ENCODE results near the gene TNFRSF1A.
"Not testable (repeated sequence)": the region's sequence is repeated elsewhere in the genome, so short reads cannot be mapped to it uniquely, and the experiment has no call there.

TNFRSF1A gene

DNA sequence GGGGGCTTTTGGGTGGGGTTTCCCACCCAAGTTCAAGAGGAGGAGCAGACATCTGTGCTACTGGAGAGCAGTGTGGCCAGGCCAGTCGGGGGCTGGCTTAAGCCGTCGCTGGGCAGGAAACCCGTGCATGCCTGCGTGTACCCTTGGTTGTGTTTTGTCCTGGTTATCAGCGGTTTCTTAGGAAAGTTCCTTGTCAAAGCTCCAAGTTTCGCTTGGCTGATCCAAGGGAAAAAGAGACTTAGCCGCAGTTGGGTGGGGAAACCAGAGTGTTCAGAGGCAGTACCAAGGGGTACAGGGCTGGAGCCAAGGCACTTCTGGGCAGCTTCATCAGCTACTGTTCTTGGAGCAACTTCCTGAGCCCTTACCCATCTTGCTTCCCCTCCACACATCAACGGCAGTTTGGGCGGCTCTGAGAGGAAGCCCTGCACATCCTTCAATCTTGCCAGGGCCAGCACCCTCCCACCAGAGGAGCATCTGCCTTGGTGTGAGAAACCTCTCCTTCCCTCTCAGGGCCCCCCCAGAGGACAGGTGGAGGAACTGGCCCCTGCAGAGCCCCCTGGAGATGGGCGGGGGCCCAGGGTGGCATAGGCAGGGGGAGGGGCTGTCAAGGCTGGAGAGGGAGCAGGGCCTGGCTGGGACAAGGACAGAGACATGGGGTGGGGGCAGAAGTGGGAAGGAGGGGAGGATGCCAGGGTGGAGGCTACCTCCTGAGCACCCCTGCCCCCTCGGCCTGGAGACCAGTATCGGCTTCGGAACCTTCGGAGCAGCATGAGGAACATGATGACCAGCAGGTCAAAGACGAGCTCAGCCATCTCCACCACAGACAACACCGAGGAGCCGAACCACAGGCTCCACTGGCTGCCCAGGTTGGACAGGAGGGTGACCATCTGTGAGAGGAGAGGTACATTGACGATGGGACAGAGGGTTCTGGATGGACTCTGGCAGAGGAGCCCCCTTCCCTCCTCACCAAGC, 5.8 kb upstream of the TNFRSF1A start:
- FAIRE-seq (no peak), DNase-seq (ENCODE audit: insufficient read length, low spot score) (no peak)
- TF ChIP-seq TAF1 (IDR thresholded peaks at IDR 0.05; ENCODE audit: low read depth, low read length) (no peak), PAX5 (IDR thresholded peaks at IDR 0.05; ENCODE audit: insufficient read depth, low read length, severe bottlenecking) (no peak), SPI1 (IDR thresholded peaks at IDR 0.05; ENCODE audit: low read depth, low read length) (no peak), POLR2A (IDR thresholded peaks at IDR 0.05; ENCODE audit: low read depth, low read length) (no peak), POU2F2 (IDR thresholded peaks at IDR 0.05; ENCODE audit: low read depth, low read length) (no peak)

DNA sequence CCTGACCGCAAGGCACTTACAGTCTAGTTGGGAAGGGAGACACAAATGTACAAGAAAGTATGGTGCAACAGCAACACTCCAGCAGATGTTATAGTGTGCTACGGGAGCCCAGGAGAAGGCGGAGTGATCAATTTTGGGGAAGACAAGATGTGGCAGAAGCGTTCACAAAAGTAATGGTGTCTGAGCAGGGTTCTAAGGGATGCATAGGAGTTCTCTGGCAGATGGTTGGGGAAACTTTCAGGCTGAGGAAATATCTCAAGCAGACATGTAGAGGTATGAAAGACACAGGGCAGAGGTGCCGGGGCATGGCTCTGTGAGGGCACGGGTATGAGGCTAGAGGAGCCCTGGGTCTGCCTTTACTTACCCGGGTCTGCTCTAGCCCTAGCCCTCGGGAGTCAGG, 5.1 kb upstream of the TNFRSF1A start:
- TF ChIP-seq TAF1 (IDR thresholded peaks at IDR 0.05; ENCODE audit: low read depth, low read length) (no peak), POLR2AphosphoS5 (IDR thresholded peaks at IDR 0.05; ENCODE audit: low read depth, low read length) (no peak)
- DNase-seq (ENCODE audit: insufficient read length, low spot score), result no peak
- no peak for FAIRE-seq

DNA sequence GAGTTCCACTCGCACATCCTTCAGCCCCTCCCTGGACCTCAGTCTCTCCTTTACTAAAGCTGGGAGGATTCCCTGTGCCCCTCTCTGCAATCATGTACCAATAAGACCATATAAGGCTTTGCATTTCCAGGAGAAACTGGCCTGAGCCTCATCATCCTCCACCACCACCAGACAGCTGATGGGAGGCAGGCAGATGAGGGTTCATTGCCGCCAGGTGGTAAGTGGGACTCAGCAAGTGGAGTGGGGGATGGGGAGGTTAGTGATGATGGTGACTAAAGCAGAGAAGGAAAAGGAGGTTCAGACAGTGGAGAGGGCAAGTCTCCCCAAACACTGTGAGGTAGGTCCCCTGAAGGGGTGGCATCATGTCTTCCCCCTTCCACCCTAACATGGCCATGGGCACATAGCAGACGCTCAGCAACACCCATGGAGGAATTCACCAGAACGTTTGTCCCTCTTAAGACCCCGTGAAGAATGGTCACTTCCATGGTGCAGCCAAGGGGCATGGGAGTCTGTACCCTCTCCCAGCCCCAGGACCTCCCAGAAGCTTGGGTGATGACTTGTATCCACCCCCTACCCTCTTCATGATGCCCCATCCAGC, 4.5 kb upstream of the TNFRSF1A start:
- TF ChIP-seq PAX5 (IDR thresholded peaks at IDR 0.05; ENCODE audit: insufficient read depth, low read length, severe bottlenecking) (no peak), SPI1 (IDR thresholded peaks at IDR 0.05; ENCODE audit: low read depth, low read length) (no peak), TAF1 (IDR thresholded peaks at IDR 0.05; ENCODE audit: low read depth, low read length) (no peak), POLR2A (IDR thresholded peaks at IDR 0.05; ENCODE audit: low read depth, low read length) (no peak)
- no peak for FAIRE-seq

DNA sequence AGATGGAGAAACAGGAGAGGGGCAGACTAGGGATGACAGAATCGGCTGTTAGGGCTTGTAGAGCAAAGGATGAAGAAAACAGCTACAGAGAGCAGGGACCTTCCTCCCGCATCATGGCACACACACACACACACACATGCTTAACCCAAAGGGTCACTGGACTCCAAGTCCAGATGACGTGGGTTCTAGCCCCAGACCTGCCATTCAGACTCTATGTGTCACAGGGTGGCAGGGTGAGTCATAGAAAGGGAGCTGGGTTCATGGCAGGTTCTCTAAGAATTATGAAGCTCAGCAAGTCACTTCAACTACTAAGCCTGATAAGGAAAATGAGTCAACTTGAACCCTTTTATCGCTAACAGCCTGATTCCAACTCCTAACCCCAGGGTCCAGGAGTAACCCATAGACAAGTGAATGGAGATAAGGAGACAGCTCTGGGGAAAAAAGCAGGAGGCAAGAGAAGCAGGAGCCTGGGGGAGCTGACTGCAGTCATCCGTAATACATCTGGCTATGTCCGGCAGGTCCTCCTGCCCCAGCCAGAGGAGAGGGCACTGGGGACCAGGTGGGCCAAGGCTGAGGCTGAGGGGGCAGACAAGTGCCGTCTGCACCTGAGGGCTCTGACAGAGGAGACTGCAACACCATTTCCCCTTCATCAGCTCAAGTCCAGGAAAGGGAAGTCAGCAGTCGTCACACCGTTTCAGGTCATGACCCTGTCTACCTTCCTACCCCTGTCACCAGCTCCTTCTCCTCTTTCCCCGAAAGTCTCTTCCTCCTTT, 3.6 kb upstream of the TNFRSF1A start:
- DNase-seq (ENCODE audit: insufficient read length, low spot score) (no peak), FAIRE-seq (no peak)
- no peak for TF ChIP-seq PAX5 (IDR thresholded peaks at IDR 0.05; ENCODE audit: insufficient read depth, low read length, severe bottlenecking)
- no peak for TF ChIP-seq TAF1 (IDR thresholded peaks at IDR 0.05; ENCODE audit: low read depth, low read length)
- peak; percentile 45 for TF ChIP-seq SPI1 (IDR thresholded peaks at IDR 0.05; ENCODE audit: low read depth, low read length)
- TF ChIP-seq POLR2AphosphoS5 (IDR thresholded peaks at IDR 0.05; ENCODE audit: low read depth, low read length), result no peak

More for the DNA sequence above, 4.5 kb upstream of the TNFRSF1A start:
- no peak for DNase-seq (ENCODE audit: insufficient read length, low spot score)

DNA sequence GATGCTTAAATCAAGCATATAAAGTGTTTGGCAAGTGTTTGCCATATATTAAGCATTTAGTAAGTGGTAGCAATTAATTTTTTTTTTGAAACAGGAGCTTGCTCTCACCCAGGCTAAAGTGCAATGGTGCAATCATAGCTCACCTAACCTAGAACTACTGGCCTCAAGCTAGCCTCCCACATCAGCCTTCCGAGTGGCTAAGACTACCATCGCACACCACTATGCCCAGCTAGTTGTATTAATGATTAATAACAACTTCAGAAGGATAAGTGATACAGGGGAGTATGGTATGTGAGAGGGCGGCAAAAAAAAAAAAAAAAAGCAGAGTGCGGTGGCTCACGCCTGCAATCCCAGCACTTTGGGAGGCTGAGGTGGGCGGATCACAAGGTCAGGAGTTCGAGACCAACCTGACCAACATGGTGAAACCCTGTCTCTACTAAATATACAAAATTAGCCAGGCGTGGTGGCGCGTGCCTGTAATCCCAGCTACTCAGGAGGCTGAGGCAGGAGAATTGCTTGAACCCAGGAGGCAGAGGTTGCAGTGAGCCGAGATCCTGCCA, 2.3 kb upstream of the TNFRSF1A start:
- FAIRE-seq; DNase-seq (ENCODE audit: insufficient read length, low spot score): not testable (repeated sequence)

DNA sequence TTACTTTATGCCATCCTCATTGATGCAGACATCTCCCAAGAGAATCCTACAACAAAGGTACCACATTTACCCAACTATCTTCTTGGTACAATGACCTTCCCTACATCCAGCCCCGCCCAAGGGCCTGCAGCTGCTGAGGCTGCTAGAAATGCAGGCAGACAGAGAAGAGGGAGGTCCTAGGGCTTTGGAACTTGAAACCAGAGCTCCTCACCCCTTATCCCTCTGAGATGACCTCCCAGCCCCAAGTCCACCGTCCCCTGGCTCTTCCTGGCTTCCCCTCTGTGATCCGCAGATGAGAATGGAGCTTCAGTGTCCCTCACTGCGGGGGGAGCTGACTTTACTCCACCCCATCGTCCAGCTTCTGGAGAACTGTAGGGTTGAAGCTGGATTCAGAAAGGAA, 1.6 kb upstream of the TNFRSF1A start:
- no peak for TF ChIP-seq POLR2A (IDR thresholded peaks at IDR 0.05; ENCODE audit: low read depth, low read length)
- no peak for TF ChIP-seq POU2F2 (IDR thresholded peaks at IDR 0.05; ENCODE audit: low read depth, low read length)
- TF ChIP-seq SPI1 (IDR thresholded peaks at IDR 0.05; ENCODE audit: low read depth, low read length), result no peak
- no peak for TF ChIP-seq POLR2AphosphoS5 (IDR thresholded peaks at IDR 0.05; ENCODE audit: low read depth, low read length)
- no peak for TF ChIP-seq TAF1 (IDR thresholded peaks at IDR 0.05; ENCODE audit: low read depth, low read length)
- no peak for TF ChIP-seq PAX5 (IDR thresholded peaks at IDR 0.05; ENCODE audit: insufficient read depth, low read length, severe bottlenecking)
- FAIRE-seq (no peak), DNase-seq (ENCODE audit: insufficient read length, low spot score) (no peak)

DNA sequence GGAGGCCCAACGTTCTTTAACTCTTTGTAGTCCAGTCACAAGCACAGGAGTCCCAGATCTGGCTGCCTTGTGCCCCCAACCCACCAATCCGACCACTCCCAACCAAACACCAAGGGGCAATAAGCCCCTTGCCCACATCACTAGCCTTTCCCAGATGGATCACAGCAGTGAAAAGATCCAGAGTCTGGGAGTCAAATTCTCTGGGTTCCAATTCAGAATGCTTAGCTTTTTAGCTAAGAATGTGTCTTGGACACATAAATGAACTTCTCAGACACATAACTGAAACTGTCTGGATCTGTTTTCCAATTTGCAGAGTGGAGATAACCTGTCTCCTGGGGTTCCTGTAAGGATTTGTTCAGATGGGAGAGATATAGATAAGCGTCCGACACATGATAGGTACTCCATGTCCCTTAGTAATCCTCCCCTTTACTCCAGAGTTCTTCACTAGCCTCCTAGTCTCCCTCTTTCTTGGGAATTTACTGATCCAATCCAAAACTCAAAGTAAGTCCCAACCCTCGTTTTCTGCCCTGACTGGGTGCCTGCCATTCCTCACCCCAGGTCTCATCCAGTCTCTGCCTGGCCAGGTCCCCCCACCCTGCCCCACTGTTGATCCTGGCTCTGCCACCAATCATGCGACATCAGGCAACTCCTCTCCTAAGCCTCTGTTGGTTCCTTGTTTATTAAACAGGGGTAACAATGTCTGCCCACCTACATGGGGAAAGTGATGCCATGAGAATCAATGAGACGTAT, 439 bp upstream of the TNFRSF1A start:
- TF ChIP-seq SPI1 (IDR thresholded peaks at IDR 0.05; ENCODE audit: low read depth, low read length) (no peak), POU2F2 (IDR thresholded peaks at IDR 0.05; ENCODE audit: low read depth, low read length) (no peak), POLR2A (IDR thresholded peaks at IDR 0.05; ENCODE audit: low read depth, low read length) (no peak), PAX5 (IDR thresholded peaks at IDR 0.05; ENCODE audit: insufficient read depth, low read length, severe bottlenecking) (no peak), TAF1 (IDR thresholded peaks at IDR 0.05; ENCODE audit: low read depth, low read length) (no peak), POLR2AphosphoS5 (IDR thresholded peaks at IDR 0.05; ENCODE audit: low read depth, low read length) (no peak)
- DNase-seq (ENCODE audit: insufficient read length, low spot score), result no peak
- FAIRE-seq, result no peak

DNA sequence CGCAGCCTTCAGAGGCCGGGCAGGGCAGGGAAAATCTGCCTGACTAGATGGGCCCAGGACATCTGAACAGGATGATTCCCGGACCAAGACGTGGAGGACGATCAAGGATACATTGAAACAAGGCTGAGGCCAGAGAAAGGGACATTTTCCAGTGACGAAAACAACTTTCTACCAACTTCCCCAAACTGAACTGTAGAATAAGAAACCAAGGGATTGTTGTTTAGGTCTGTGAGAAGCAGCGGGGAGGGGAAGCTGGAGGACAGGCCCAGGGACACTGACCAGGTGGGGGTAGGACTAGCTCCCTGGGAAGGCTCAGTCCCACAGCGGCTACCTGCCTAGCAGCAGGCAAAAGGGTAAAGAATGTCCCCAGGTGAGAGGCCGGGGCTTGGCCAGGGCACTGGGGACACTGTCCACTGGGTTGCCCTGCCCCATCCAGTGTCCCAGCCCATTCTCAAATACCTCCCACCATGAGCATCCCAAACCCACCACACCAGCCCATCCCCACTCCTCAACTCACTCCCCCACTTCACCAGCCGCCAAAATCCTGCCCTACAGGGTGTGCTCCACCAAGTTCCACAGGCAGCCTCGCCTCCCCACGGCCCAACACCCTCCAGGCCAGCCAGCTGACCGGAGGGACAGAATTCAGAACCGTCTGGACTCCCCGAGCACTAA, 995 bp downstream of the TNFRSF1A start:
- no peak for DNase-seq (ENCODE audit: insufficient read length, low spot score)
- peak; percentile 5 for FAIRE-seq
- TF ChIP-seq POU2F2 (IDR thresholded peaks at IDR 0.05; ENCODE audit: low read depth, low read length), result peak; percentile 14; the same call in 1 of the 2 replicates
- no peak for TF ChIP-seq POLR2AphosphoS5 (IDR thresholded peaks at IDR 0.05; ENCODE audit: low read depth, low read length)

DNA sequence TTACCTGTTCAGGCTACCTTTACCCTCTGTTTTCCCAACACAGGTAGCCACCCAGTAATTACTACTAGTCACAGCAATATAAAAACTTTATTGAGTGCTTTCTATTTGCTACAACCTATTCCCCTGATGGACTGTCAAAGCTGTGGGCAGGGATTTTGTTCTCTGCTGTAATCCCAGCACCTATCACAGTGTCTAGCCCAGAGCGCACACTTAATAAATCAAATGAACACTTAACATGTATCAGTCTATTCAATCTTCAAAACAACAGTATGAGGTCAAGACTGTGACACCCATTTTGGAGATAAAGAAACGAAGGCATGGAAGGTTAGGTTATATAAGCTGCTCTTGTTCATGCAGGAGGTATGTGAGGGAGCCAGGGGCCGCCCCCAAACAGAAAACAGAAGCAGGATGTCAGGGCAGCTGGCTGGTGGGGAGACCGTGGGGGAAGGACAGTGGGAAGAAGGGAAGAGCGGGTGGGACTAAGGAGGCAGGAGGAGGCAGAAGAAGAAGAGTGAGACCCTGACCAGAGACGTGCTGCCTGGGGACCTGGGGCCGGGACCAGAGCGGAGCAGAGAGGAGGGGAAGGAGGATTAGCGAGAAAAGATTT, 1.7 kb downstream of the TNFRSF1A start:
- TF ChIP-seq POLR2A (IDR thresholded peaks at IDR 0.05; ENCODE audit: low read depth, low read length), result no peak
- no peak for TF ChIP-seq POU2F2 (IDR thresholded peaks at IDR 0.05; ENCODE audit: low read depth, low read length)
- TF ChIP-seq SPI1 (IDR thresholded peaks at IDR 0.05; ENCODE audit: low read depth, low read length), result no peak
- TF ChIP-seq POLR2AphosphoS5 (IDR thresholded peaks at IDR 0.05; ENCODE audit: low read depth, low read length), result no peak
- no peak for TF ChIP-seq TAF1 (IDR thresholded peaks at IDR 0.05; ENCODE audit: low read depth, low read length)
- no peak for TF ChIP-seq PAX5 (IDR thresholded peaks at IDR 0.05; ENCODE audit: insufficient read depth, low read length, severe bottlenecking)
- peak; percentile 77 for FAIRE-seq
- no peak for DNase-seq (ENCODE audit: insufficient read length, low spot score)

Measured in GM12891 (cell line).